Choroid plexus epithelial cell (primary cell): ENCODE data around the gene ELAVL2.

Source experiments
- DNase-seq: peaks from one replicate; pipeline ENCODE4 v3.0.0-alpha.2; 2010; ENCODE audit warnings: low read depth
- H3K4me3 ChIP-seq: 2 replicates; pipeline ENCODE4 v1.5.1; 2011; ENCODE audit warnings: low read depth, mild to moderate bottlenecking, control low read depth, low read length, moderate library complexity
- TF ChIP-seq, protein P1 (sequence below): conservative IDR thresholded peaks from 2 replicates; pipeline ENCODE4 v1.5.1; 2011; ENCODE audit warnings: low read depth, mild to moderate bottlenecking, control low read depth, inconsistent platforms, low read length, moderate library complexity

The ELAVL2 gene

DNA sequence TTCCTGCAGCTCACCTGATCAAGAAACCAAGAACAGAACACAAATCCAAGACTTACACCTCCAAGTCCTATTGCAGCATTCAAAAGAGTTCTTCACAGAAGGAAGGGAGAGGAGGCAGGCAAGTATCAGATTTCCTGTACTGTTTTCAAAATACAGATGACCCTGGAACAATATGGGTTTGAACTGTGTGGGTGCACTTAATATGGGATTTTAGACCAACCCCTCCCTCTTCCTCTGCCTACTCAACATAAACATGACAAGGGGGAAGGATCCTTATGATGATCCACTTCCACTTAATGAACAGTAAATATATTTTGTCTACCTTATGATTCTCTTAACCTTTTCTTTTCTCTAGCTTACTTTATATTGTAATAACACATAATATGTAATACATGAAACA, 104.6 kb downstream of the ELAVL2 start:
- no peak overlapping the region for H3K4me3 ChIP-seq
- no peak for DNase-seq
- TF ChIP-seq, protein P1, sequence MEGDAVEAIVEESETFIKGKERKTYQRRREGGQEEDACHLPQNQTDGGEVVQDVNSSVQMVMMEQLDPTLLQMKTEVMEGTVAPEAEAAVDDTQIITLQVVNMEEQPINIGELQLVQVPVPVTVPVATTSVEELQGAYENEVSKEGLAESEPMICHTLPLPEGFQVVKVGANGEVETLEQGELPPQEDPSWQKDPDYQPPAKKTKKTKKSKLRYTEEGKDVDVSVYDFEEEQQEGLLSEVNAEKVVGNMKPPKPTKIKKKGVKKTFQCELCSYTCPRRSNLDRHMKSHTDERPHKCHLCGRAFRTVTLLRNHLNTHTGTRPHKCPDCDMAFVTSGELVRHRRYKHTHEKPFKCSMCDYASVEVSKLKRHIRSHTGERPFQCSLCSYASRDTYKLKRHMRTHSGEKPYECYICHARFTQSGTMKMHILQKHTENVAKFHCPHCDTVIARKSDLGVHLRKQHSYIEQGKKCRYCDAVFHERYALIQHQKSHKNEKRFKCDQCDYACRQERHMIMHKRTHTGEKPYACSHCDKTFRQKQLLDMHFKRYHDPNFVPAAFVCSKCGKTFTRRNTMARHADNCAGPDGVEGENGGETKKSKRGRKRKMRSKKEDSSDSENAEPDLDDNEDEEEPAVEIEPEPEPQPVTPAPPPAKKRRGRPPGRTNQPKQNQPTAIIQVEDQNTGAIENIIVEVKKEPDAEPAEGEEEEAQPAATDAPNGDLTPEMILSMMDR, result no peak

DNA sequence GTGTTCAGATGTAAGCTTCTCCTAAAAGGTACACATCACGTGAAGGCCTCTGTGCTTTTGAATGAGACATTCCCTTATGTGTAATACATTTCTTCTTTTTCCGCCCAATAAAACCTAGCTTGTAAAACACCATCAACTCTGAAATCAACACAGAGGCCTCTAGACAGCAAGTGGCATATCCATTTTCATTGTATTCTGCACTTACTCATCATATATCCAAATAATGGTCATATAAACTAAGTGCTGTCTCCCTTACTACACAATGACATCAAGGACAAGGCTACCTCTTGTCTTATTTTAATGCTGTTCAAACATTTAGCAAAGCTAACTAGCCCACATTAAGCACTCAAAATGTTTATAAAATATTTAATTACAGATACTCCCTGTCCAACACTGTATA, 108.5 kb downstream of the ELAVL2 start:
- TF ChIP-seq, protein P1, result no peak
- no peak for DNase-seq

DNA sequence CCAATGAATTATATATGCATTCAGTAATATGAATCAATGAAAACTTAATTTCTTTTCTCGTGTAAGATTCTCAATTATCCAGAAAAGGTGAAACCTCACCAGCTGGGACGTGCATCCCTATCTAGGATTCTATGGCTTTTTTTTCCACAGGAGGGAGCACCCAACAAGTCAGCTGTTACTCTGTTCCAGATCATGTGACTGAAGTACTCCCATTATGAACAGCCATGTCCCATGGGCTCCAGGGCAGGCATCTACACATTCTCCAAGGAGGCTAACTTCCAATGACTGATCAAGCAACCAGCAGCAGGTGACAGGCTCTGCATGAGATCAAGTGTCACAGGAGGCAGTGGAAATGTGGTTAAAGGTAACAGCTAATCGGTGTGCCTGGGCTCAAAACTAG, 118.8 kb downstream of the ELAVL2 start:
- H3K4me3 ChIP-seq, result no peak overlapping the region
- no peak for DNase-seq
- TF ChIP-seq, protein P1, result no peak

More for the DNA sequence above, 108.5 kb downstream of the ELAVL2 start:
- H3K4me3 ChIP-seq, result no peak overlapping the region

DNA sequence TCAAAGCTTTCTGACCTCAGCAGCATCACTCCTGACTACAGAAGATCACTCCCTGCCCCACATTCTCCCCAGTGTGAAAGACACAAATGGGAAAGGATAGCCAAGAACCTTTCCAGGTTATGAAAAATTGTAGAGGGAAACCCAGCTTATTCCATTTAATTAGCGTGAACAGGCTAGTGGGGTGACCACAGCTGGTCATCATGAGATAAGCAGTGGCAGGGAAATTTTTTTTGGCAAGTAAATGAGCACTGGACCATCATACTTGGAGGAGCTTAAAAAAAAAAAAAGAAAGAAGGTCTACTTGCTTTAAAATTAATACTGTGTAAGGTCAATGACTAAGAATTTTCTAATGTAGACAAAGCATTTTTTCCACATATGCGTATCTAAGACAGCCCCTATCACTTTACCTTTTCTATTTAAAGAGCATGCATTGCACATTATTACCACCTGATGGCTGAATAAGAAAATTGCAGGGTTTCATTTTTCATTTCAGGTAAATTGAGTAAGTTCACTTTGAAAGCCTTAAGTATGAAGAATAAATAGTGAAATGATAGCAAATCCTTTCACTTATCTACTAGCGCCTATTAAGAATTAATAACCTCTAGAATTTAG, 123.6 kb downstream of the ELAVL2 start:
- H3K4me3 ChIP-seq, result no peak overlapping the region
- TF ChIP-seq, protein P1, result no peak
- no peak for DNase-seq

DNA sequence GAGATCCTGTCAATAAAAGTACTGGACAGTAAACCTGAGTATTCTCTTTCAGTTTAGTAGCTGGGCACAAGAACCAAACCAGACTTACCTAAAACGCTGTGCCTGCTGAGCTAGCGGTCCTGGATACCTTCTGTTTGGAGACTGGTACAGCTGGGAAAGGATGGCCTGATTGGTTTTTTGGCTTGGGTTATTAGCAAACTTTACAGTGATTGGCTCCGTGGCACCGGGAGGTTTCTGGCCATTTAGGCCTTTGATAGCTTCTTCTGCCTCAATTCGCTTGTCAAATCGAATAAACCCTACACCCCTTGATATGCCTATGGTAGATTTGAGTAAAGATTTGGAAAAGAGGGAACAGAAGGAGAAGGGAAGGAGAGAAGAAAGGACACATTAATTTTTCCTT, 124.7 kb downstream of the ELAVL2 start:
- TF ChIP-seq, protein P1, result no peak
- no peak overlapping the region for H3K4me3 ChIP-seq
- DNase-seq, result no peak

DNA sequence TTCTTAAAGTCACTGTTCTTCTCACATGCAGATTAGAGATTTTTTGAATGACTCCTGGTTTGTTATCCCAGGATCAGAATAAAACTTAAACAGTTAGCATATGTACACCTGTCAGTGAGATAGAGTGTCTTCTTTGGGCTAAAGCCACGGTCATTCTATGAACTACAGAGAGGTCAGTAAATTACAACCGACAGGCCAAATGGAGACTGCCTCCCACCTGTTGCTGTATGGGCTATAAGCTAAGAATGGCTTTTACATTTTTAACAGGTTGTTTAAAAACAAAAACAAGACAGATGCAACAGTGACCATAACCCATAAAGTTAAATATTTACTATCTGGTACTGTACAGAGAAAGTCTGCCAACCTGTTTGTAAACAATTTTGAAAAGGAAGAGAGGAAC, 125.7 kb downstream of the ELAVL2 start:
- TF ChIP-seq, protein P1, result no peak
- H3K4me3 ChIP-seq, result no peak overlapping the region
- no peak for DNase-seq

DNA sequence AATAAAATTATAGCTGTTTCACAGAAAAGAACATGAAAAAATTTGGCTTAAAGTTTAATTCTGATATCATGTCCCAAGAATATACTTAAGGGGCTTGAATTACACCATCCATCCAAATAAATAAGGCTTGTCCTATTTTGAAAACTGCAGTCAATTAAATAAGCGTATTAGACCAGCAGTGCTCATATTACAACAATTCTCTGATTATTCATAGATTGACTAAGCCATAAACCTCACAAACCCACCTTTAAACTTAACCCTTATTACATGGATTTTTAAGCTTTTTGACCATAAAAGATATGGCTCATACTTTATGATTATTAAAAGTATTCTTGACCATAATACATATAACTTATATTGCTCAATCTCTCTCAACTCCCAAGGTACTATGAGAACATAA, 127.9 kb downstream of the ELAVL2 start:
- TF ChIP-seq, protein P1, result no peak
- DNase-seq, result no peak

More for the DNA sequence above, 127.9 kb downstream of the ELAVL2 start:
- H3K4me3 ChIP-seq, result no peak overlapping the region
